HG02981 (cell line): ENCODE data around the gene ITGA6.

ENCODE experiments used
- ATAC-seq: cut with Tn5 transposase; IDR thresholded peaks from one replicate; pipeline ENCODE4 v1.9.1; 2021; ENCODE audit warnings: mild to moderate bottlenecking, moderate library complexity; ENCODE audit not compliant: unreplicated experiment

Gene ITGA6

GRCh38 chr2:172439911-172440310 lies 12.5 kb downstream of the ITGA6 start:
- no peak for ATAC-seq

GRCh38 chr2:172440795-172441194 lies 13.4 kb downstream of the ITGA6 start:
- ATAC-seq: no peak

- ATAC-seq: no peak
These were observed 14.9 kb downstream of the ITGA6 start for GRCh38 chr2:172442072-172442895.

GRCh38 chr2:172445851-172446250 lies 18.5 kb downstream of the ITGA6 start:
- no peak for ATAC-seq

GRCh38 chr2:172446474-172447063 lies 19.2 kb downstream of the ITGA6 start:
- no peak for ATAC-seq

- no peak for ATAC-seq
These were observed 20.6 kb downstream of the ITGA6 start for GRCh38 chr2:172447811-172448493.

- ATAC-seq: no peak
These were observed 21.3 kb downstream of the ITGA6 start for GRCh38 chr2:172448544-172449267.

GRCh38 chr2:172449911-172450550 lies 22.6 kb downstream of the ITGA6 start:
- no peak for ATAC-seq

GRCh38 chr2:172451923-172452322 lies 24.5 kb downstream of the ITGA6 start:
- no peak for ATAC-seq

- no peak for ATAC-seq
These were observed 25.5 kb downstream of the ITGA6 start for GRCh38 chr2:172452845-172453244.

- ATAC-seq: no peak
These were observed 27.2 kb downstream of the ITGA6 start for GRCh38 chr2:172454404-172455120.

GRCh38 chr2:172455121-172455515 lies 27.7 kb downstream of the ITGA6 start:
- ATAC-seq: no peak

- no peak for ATAC-seq
These were observed 28.6 kb downstream of the ITGA6 start for GRCh38 chr2:172456002-172456401.

GRCh38 chr2:172457536-172457935 lies 30.1 kb downstream of the ITGA6 start:
- ATAC-seq: no peak

GRCh38 chr2:172458561-172459124 lies 31.3 kb downstream of the ITGA6 start:
- ATAC-seq: no peak

GRCh38 chr2:172460780-172461201 lies 33.4 kb downstream of the ITGA6 start:
- no peak for ATAC-seq

- ATAC-seq: no peak
These were observed 34.4 kb downstream of the ITGA6 start for GRCh38 chr2:172461591-172462372.

- no peak for ATAC-seq
These were observed 35.0 kb downstream of the ITGA6 start for GRCh38 chr2:172462373-172462848.

- peak; percentile 65 for ATAC-seq
These were observed 35.5 kb downstream of the ITGA6 start for GRCh38 chr2:172462849-172463381.
